Fibroblast of mammary gland (primary cell): ENCODE measurements around the gene PPP1R12C.

Source experiments
- DNase-seq: peaks from one replicate; pipeline ENCODE4 v3.0.0-alpha.2; 2010; ENCODE audit warnings: low read depth
- H3K4me3 ChIP-seq: 2 replicates; pipeline ENCODE4 v1.5.1; 2011; ENCODE audit warnings: low read depth, mild to moderate bottlenecking, low read length, moderate library complexity; ENCODE audit not compliant: control insufficient read depth
- CTCF ChIP-seq: conservative IDR thresholded peaks from 2 replicates; pipeline ENCODE4 v1.5.1; 2011; ENCODE audit warnings: low read depth, low read length, inconsistent platforms; ENCODE audit not compliant: control insufficient read depth, insufficient read depth

PPP1R12C gene

GRCh38 chr19:55115446-55116065 is 1.9 kb downstream of the PPP1R12C start:
- no peak for TF ChIP-seq CTCF
- DNase-seq, result peak; percentile 35
- peak overlapping the region; percentile 95 for H3K4me3 ChIP-seq

- H3K4me3 ChIP-seq, result no peak overlapping the region
- DNase-seq, result no peak
- no peak for TF ChIP-seq CTCF
These were observed 2.8 kb downstream of the PPP1R12C start for GRCh38 chr19:55114566-55115145.

- TF ChIP-seq CTCF, result no peak
- no peak overlapping the region for H3K4me3 ChIP-seq
- peak; percentile 93 for DNase-seq
These were observed 3.8 kb downstream of the PPP1R12C start for GRCh38 chr19:55113570-55114039.

GRCh38 chr19:55112777-55113569 is 4.5 kb downstream of the PPP1R12C start:
- DNase-seq, result no peak
- TF ChIP-seq CTCF, result no peak
- no peak overlapping the region for H3K4me3 ChIP-seq

- no peak overlapping the region for H3K4me3 ChIP-seq
- DNase-seq, result no peak
These were observed 5.1 kb downstream of the PPP1R12C start for GRCh38 chr19:55112246-55112776.

More at GRCh38 chr19:55112246-55112776, 5.1 kb downstream of the PPP1R12C start:
- TF ChIP-seq CTCF, result no peak
